ENCODE data around the gene CXCL10. TPM values are rescaled to one million over a fixed set of nuclear protein-coding genes. Genes with fewer than 3 reads are reported as not detected.

CXCL10 gene
- total RNA-seq, 1 donor from 2014 or later, result not detected

DNA sequence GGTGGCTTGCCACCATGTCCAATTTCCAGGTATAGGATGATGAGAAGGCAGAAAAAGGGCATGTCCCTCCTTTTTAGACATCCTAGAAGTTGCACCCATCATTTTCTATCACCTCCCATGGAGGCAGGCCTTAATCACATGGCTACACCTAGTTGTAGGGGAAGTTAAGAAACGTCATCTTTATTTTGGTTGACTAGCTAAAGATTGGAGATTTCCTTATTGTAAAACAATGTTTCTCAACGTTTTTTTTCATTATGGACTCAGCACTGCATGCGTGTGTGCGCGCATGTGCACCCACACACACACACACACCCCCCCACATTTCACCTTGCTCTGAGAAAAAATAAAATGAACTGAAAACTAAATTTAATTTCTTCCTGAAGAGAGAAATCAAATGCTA, 14.0 kb downstream of the CXCL10 start:
- no peak overlapping the region for H3K4me3 Mint-ChIP-seq (ENCODE audit: low read depth)
- TF ChIP-seq, protein P1, sequence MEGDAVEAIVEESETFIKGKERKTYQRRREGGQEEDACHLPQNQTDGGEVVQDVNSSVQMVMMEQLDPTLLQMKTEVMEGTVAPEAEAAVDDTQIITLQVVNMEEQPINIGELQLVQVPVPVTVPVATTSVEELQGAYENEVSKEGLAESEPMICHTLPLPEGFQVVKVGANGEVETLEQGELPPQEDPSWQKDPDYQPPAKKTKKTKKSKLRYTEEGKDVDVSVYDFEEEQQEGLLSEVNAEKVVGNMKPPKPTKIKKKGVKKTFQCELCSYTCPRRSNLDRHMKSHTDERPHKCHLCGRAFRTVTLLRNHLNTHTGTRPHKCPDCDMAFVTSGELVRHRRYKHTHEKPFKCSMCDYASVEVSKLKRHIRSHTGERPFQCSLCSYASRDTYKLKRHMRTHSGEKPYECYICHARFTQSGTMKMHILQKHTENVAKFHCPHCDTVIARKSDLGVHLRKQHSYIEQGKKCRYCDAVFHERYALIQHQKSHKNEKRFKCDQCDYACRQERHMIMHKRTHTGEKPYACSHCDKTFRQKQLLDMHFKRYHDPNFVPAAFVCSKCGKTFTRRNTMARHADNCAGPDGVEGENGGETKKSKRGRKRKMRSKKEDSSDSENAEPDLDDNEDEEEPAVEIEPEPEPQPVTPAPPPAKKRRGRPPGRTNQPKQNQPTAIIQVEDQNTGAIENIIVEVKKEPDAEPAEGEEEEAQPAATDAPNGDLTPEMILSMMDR (IDR thresholded peaks at IDR 0.05; ENCODE audit: unreplicated experiment), result no peak
- no peak overlapping the region for H3K27ac Mint-ChIP-seq
- no peak for DNase-seq (ENCODE audit: low spot score, unreplicated experiment)
- peaks cover 13% of the 10 kb centered on the region for H3K27me3 Mint-ChIP-seq
- peaks cover 2% of the 10 kb centered on the region for H3K4me1 Mint-ChIP-seq (ENCODE audit: low read depth)
- H3K36me3 Mint-ChIP-seq (ENCODE audit: insufficient read depth), result no peaks in the 10 kb centered on the region
- H3K9me3 Mint-ChIP-seq (ENCODE audit: low read depth), result no peaks in the 10 kb centered on the region

DNA sequence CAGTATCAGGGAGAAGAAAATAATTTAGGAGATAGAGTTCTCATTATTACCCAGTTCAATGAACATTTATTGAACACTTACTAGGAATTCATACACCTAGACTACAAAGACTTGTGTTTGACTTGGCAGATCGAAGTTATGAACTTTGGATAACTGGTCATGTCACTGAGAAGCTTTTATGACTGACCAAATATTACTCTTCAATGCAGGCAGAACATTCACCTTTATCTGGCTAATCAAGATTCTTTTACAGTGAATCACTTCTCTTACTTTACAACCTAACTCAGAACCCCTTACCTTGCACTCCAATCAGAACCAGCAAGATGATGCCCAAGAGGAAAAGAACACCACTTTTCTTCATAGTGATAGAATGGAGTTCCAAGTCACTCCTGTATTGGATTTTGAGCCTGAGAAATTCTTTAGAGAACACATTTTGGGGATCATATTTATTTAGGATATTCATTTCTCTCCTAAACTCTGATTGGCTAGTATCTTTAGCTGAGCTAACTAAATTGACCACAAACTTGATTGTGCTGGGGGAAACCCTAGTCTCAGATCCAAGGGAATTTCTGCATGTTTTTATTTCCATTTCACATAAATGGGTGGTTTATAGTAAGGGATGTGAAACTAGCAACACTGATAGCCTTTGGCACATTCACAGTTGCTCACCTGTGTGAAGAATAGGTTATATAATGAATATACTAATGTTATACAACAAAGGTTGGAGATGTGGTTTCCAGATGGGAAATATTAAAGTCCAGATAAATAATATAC, 16.0 kb downstream of the CXCL10 start, which contains the start of gene CXCL9:
TSS of gene CXCL9 (minus strand) at position 421 of the 774 bp plus-strand sequence. CDS start at position 361, 60 bp downstream.
- Mint-ChIP-seq H3K4me1 (ENCODE audit: low read depth) (no peaks in the 10 kb centered on the region), H3K27ac (no peak within 1 kb of the TSS), H3K9me3 (ENCODE audit: low read depth) (no peaks in the 10 kb centered on the region), H3K36me3 (ENCODE audit: insufficient read depth) (no peaks in the 10 kb centered on the region), H3K4me3 (ENCODE audit: low read depth) (no peak within 1 kb of the TSS), H3K27me3 (peaks cover 16% of the 10 kb centered on the region)
- no peak for DNase-seq (ENCODE audit: low spot score, unreplicated experiment)
- TF ChIP-seq, protein P1 (IDR thresholded peaks at IDR 0.05; ENCODE audit: unreplicated experiment), result no peak

DNA sequence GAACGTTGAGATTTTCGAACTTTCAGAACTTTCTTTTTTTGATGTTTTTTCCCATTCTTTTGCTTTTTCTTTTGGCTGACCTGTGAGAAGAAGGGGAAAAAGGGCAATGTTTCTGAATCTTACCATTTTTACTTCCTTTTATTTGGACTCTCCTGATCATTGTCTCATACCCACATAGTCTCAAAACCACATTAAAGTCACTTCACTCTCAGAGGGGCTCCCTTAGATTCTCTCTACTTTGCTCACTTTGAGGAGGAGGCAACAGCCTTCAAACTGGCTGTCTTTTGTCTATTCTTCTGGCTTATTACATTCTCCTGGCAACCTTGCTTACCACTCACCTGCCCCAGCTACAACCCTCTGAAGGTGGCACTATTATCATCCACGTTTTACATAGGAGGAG, 19.7 kb downstream of the CXCL10 start:
- H3K4me3 Mint-ChIP-seq (ENCODE audit: low read depth), result no peak overlapping the region
- peaks cover 2% of the 10 kb centered on the region for H3K4me1 Mint-ChIP-seq (ENCODE audit: low read depth)
- H3K36me3 Mint-ChIP-seq (ENCODE audit: insufficient read depth), result no peaks in the 10 kb centered on the region
- H3K27me3 Mint-ChIP-seq, result peaks cover 10% of the 10 kb centered on the region
- no peak for DNase-seq (ENCODE audit: low spot score, unreplicated experiment)
- no peak overlapping the region for H3K27ac Mint-ChIP-seq
- no peaks in the 10 kb centered on the region for H3K9me3 Mint-ChIP-seq (ENCODE audit: low read depth)
- TF ChIP-seq, protein P1 (IDR thresholded peaks at IDR 0.05; ENCODE audit: unreplicated experiment), result no peak

- Mint-ChIP-seq H3K36me3 (ENCODE audit: insufficient read depth) (no peaks in the 10 kb centered on the region), H3K4me1 (ENCODE audit: low read depth) (peaks cover 2% of the 10 kb centered on the region), H3K27ac (no peak overlapping the region), H3K27me3 (peaks cover 10% of the 10 kb centered on the region), H3K9me3 (ENCODE audit: low read depth) (no peaks in the 10 kb centered on the region), H3K4me3 (ENCODE audit: low read depth) (no peak overlapping the region)
- DNase-seq (ENCODE audit: low spot score, unreplicated experiment), result no peak
- TF ChIP-seq, protein P1 (IDR thresholded peaks at IDR 0.05; ENCODE audit: unreplicated experiment), result no peak
Measured at GRCh38 chr4:76003035-76003434, 20.3 kb downstream of the CXCL10 start.

DNA sequence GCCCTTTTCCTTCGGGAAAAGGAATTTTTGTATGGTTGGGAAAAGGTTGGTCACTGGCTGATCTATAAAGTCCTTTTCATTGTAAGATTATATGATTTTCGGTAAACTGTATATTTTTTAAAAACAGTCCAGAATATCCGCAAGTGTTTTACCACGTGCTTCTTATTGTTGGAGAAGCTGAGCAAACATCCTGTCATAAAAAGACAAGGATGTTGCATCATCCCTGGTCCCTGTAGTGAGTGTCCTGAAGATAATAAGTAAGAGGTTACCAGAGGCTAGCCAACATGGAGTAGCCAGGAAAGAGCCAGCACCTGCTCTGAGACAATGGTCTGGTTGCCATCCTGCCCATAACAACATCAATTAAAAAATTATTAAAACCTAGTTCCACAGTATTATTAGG, 21.1 kb downstream of the CXCL10 start:
- H3K27me3 Mint-ChIP-seq, result peaks cover 10% of the 10 kb centered on the region
- H3K27ac Mint-ChIP-seq, result no peak overlapping the region
- H3K4me1 Mint-ChIP-seq (ENCODE audit: low read depth), result peaks cover 2% of the 10 kb centered on the region
- no peak overlapping the region for H3K4me3 Mint-ChIP-seq (ENCODE audit: low read depth)
- DNase-seq (ENCODE audit: low spot score, unreplicated experiment), result no peak
- TF ChIP-seq, protein P1 (IDR thresholded peaks at IDR 0.05; ENCODE audit: unreplicated experiment), result no peak
- no peaks in the 10 kb centered on the region for H3K9me3 Mint-ChIP-seq (ENCODE audit: low read depth)
- no peaks in the 10 kb centered on the region for H3K36me3 Mint-ChIP-seq (ENCODE audit: insufficient read depth)

Measured in progenitor cell of endocrine pancreas (in vitro differentiated cells).